HG03442 (cell line): ENCODE results near the gene NUCKS1.

Source experiments
- ATAC-seq: cut with Tn5 transposase; IDR thresholded peaks from one replicate; pipeline ENCODE4 v1.9.1; 2021; ENCODE audit warnings: mild to moderate bottlenecking, moderate library complexity; ENCODE audit not compliant: unreplicated experiment

The NUCKS1 gene

GRCh38 chr1:205772607-205773032, 22.6 kb upstream of the NUCKS1 start:
- no peak for ATAC-seq

GRCh38 chr1:205770618-205771017, 20.6 kb upstream of the NUCKS1 start:
- ATAC-seq: no peak

- no peak for ATAC-seq
Observed at GRCh38 chr1:205769641-205770365, 19.8 kb upstream of the NUCKS1 start.

GRCh38 chr1:205767248-205767647, 17.3 kb upstream of the NUCKS1 start:
- ATAC-seq: no peak

GRCh38 chr1:205766570-205766969, 16.6 kb upstream of the NUCKS1 start:
- no peak for ATAC-seq

GRCh38 chr1:205766038-205766437, 16.1 kb upstream of the NUCKS1 start:
- no peak for ATAC-seq

GRCh38 chr1:205764578-205764977, 14.6 kb upstream of the NUCKS1 start:
- ATAC-seq: no peak

- no peak for ATAC-seq
Observed at GRCh38 chr1:205763980-205764379, 14.0 kb upstream of the NUCKS1 start.

- no peak for ATAC-seq
Observed at GRCh38 chr1:205760606-205761005, 10.6 kb upstream of the NUCKS1 start.

GRCh38 chr1:205756552-205756951, 6.6 kb upstream of the NUCKS1 start:
- no peak for ATAC-seq

GRCh38 chr1:205754857-205755256, 4.9 kb upstream of the NUCKS1 start:
- ATAC-seq: no peak

- no peak for ATAC-seq
Observed at GRCh38 chr1:205751036-205751651, 1.2 kb upstream of the NUCKS1 start.

GRCh38 chr1:205749234-205750137, 496 bp downstream of the NUCKS1 start:
- peak; percentile 75 for ATAC-seq

GRCh38 chr1:205748403-205749233, 1.4 kb downstream of the NUCKS1 start:
- ATAC-seq: peak; percentile 7

- ATAC-seq: no peak
Observed at GRCh38 chr1:205746757-205747412, 3.1 kb downstream of the NUCKS1 start.

- no peak for ATAC-seq
Observed at GRCh38 chr1:205744403-205744802, 5.6 kb downstream of the NUCKS1 start.

GRCh38 chr1:205743977-205744376, 6.0 kb downstream of the NUCKS1 start:
- no peak for ATAC-seq

GRCh38 chr1:205741681-205742080, 8.3 kb downstream of the NUCKS1 start:
- no peak for ATAC-seq

- ATAC-seq: no peak
Observed at GRCh38 chr1:205739348-205740160, 10.4 kb downstream of the NUCKS1 start.
